ENCODE data around the gene PCBD2. TPM values are rescaled to one million over a fixed set of nuclear protein-coding genes. Genes with fewer than 3 reads are reported as not detected.
"Not testable (repeated sequence)": the region's sequence is repeated elsewhere in the genome, so short reads cannot be mapped to it uniquely, and the experiment has no call there.

Gene PCBD2
- total and polyA plus RNA-seq, 5 donors from 2014 or later, result 10.3 to 12.5 (median 10.6) TPM

GRCh38 chr5:134892282-134892681, 12.6 kb upstream of the PCBD2 start:
- Mint-ChIP-seq H3K9me3 (no peaks in the 10 kb centered on the region), H3K36me3 (peaks cover 41% of the 10 kb centered on the region), H3K27me3 (no peaks in the 10 kb centered on the region), H3K4me3 (no peak overlapping the region), H3K4me1 (peaks cover 0 to 18% (median 10%) of the 10 kb centered on the region in 4 donors), H3K27ac (peak overlapping the region in 2 of 3 donors; percentile 21 to 52)
- ATAC-seq (ENCODE audit: low read depth in 2 of 2) (no peak), DNase-seq (no peak)
- Histone ChIP-seq H3K36me3 (ENCODE audit: control insufficient read depth, insufficient read depth, low read length) (peaks cover 62% of the 10 kb centered on the region), H3K9me3 (ENCODE audit: control insufficient read depth in 2 of 2, low read length in 2 of 2) (no peaks in the 10 kb centered on the region), H3K27me3 (ENCODE audit: control insufficient read depth, insufficient read depth, low read length) (no peaks in the 10 kb centered on the region), H3K27ac (ENCODE audit: insufficient read depth, low read length, poor library complexity, severe bottlenecking) (no peak overlapping the region), H3K4me1 (ENCODE audit: control insufficient read depth, insufficient read depth, low read length, poor library complexity, severe bottlenecking) (no peaks in the 10 kb centered on the region), H3K4me3 (ENCODE audit: low read depth, low read length) (no peak overlapping the region)

GRCh38 chr5:134892926-134893325, 12.0 kb upstream of the PCBD2 start:
- Mint-ChIP-seq H3K27ac (no peak overlapping the region), H3K36me3 (peaks cover 34% of the 10 kb centered on the region), H3K4me1 (peaks cover 0 to 16% (median 7%) of the 10 kb centered on the region in 4 donors), H3K4me3 (no peak overlapping the region), H3K27me3 (no peaks in the 10 kb centered on the region), H3K9me3 (no peaks in the 10 kb centered on the region)
- H3K9me3 ChIP-seq (ENCODE audit: control insufficient read depth in 2 of 2, low read length in 2 of 2), result no peaks in the 10 kb centered on the region
- H3K4me1 ChIP-seq (ENCODE audit: control insufficient read depth, insufficient read depth, low read length, poor library complexity, severe bottlenecking), result no peaks in the 10 kb centered on the region
- H3K36me3 ChIP-seq (ENCODE audit: control insufficient read depth, insufficient read depth, low read length), result peaks cover 58% of the 10 kb centered on the region
- no peak overlapping the region for H3K27ac ChIP-seq (ENCODE audit: insufficient read depth, low read length, poor library complexity, severe bottlenecking)
- no peak for ATAC-seq (ENCODE audit: low read depth in 2 of 2)
- H3K27me3 ChIP-seq (ENCODE audit: control insufficient read depth, insufficient read depth, low read length), result no peaks in the 10 kb centered on the region
- no peak for DNase-seq
- no peak overlapping the region for H3K4me3 ChIP-seq (ENCODE audit: low read depth, low read length)

GRCh38 chr5:134893748-134894505, 11.0 kb upstream of the PCBD2 start:
- Mint-ChIP-seq H3K27ac (no peak overlapping the region), H3K4me3 (no peak overlapping the region), H3K36me3 (peaks cover 34% of the 10 kb centered on the region), H3K4me1 (peaks cover 0 to 12% (median 7%) of the 10 kb centered on the region in 4 donors), H3K9me3 (no peaks in the 10 kb centered on the region), H3K27me3 (no peaks in the 10 kb centered on the region)
- Histone ChIP-seq H3K36me3 (ENCODE audit: control insufficient read depth, insufficient read depth, low read length) (peaks cover 56% of the 10 kb centered on the region), H3K4me1 (ENCODE audit: control insufficient read depth, insufficient read depth, low read length, poor library complexity, severe bottlenecking) (no peaks in the 10 kb centered on the region), H3K27me3 (ENCODE audit: control insufficient read depth, insufficient read depth, low read length) (no peaks in the 10 kb centered on the region), H3K9me3 (ENCODE audit: control insufficient read depth in 2 of 2, low read length in 2 of 2) (no peaks in the 10 kb centered on the region), H3K27ac (ENCODE audit: insufficient read depth, low read length, poor library complexity, severe bottlenecking) (no peak overlapping the region), H3K4me3 (ENCODE audit: low read depth, low read length) (no peak overlapping the region)
- ATAC-seq (ENCODE audit: low read depth in 2 of 2) (no peak), DNase-seq (no peak)

- peak overlapping the region in 3 of 4 donors; percentile 39 to 77 (median 75) for H3K4me3 Mint-ChIP-seq
- no peak for DNase-seq
- H3K4me1 Mint-ChIP-seq, result peaks cover 0 to 14% (median 8%) of the 10 kb centered on the region in 4 donors
- Histone ChIP-seq H3K27me3 (ENCODE audit: control insufficient read depth, insufficient read depth, low read length) (no peaks in the 10 kb centered on the region), H3K36me3 (ENCODE audit: control insufficient read depth, insufficient read depth, low read length) (peaks cover 24% of the 10 kb centered on the region), H3K9me3 (ENCODE audit: control insufficient read depth in 2 of 2, low read length in 2 of 2) (no peaks in the 10 kb centered on the region), H3K4me3 (ENCODE audit: low read depth, low read length) (no peak overlapping the region), H3K27ac (ENCODE audit: insufficient read depth, low read length, poor library complexity, severe bottlenecking) (no peak overlapping the region), H3K4me1 (ENCODE audit: control insufficient read depth, insufficient read depth, low read length, poor library complexity, severe bottlenecking) (peaks cover 4% of the 10 kb centered on the region)
- no peaks in the 10 kb centered on the region for H3K27me3 Mint-ChIP-seq
- peaks cover 6% of the 10 kb centered on the region for H3K36me3 Mint-ChIP-seq
- ATAC-seq (ENCODE audit: low read depth in 2 of 2), result no peak
- H3K9me3 Mint-ChIP-seq, result no peaks in the 10 kb centered on the region
- peak overlapping the region in 2 of 3 donors; percentile 12 to 84 for H3K27ac Mint-ChIP-seq
Measured at GRCh38 chr5:134902071-134902801, 2.7 kb upstream of the PCBD2 start.

- H3K27me3 ChIP-seq (ENCODE audit: control insufficient read depth, insufficient read depth, low read length), result no peaks in the 10 kb centered on the region
- peak overlapping the region; percentile 89 for H3K4me3 ChIP-seq (ENCODE audit: low read depth, low read length)
- ATAC-seq (ENCODE audit: low read depth in 2 of 2), result peak; percentile 13 to 22
- no peaks in the 10 kb centered on the region for H3K9me3 Mint-ChIP-seq
- H3K4me1 Mint-ChIP-seq, result peaks cover 0 to 17% (median 8%) of the 10 kb centered on the region in 4 donors
- no peaks in the 10 kb centered on the region for H3K27me3 Mint-ChIP-seq
- H3K36me3 Mint-ChIP-seq, result peaks cover 4% of the 10 kb centered on the region
- H3K9me3 ChIP-seq (ENCODE audit: control insufficient read depth in 2 of 2, low read length in 2 of 2), result no peaks in the 10 kb centered on the region
- DNase-seq, result peak; percentile 44 to 86 (median 81)
- H3K36me3 ChIP-seq (ENCODE audit: control insufficient read depth, insufficient read depth, low read length), result peaks cover 6% of the 10 kb centered on the region
- peak overlapping the region; percentile 98 to 100 (median 98) for H3K27ac Mint-ChIP-seq
- peak overlapping the region; percentile 95 to 98 (median 97) for H3K4me3 Mint-ChIP-seq
- H3K27ac ChIP-seq (ENCODE audit: insufficient read depth, low read length, poor library complexity, severe bottlenecking), result peak overlapping the region; percentile 91
- peaks cover 4% of the 10 kb centered on the region for H3K4me1 ChIP-seq (ENCODE audit: control insufficient read depth, insufficient read depth, low read length, poor library complexity, severe bottlenecking)
Measured at GRCh38 chr5:134905246-134905996, 490 bp downstream of the PCBD2 start.

GRCh38 chr5:134906811-134907210, 1.9 kb downstream of the PCBD2 start:
- H3K27ac ChIP-seq (ENCODE audit: insufficient read depth, low read length, poor library complexity, severe bottlenecking), result peak overlapping the region; percentile 91
- Mint-ChIP-seq H3K27me3 (no peaks in the 10 kb centered on the region), H3K9me3 (no peaks in the 10 kb centered on the region), H3K4me1 (peaks cover 5 to 23% (median 10%) of the 10 kb centered on the region in 4 donors), H3K27ac (peak overlapping the region; percentile 75 to 98 (median 91)), H3K36me3 (peaks cover 9% of the 10 kb centered on the region), H3K4me3 (peak overlapping the region; percentile 68 to 80 (median 72))
- DNase-seq (peak in 1 of 3 donors; percentile 15), ATAC-seq (ENCODE audit: low read depth in 2 of 2) (no peak)
- peaks cover 10% of the 10 kb centered on the region for H3K36me3 ChIP-seq (ENCODE audit: control insufficient read depth, insufficient read depth, low read length)
- H3K4me1 ChIP-seq (ENCODE audit: control insufficient read depth, insufficient read depth, low read length, poor library complexity, severe bottlenecking), result peaks cover 4% of the 10 kb centered on the region
- H3K9me3 ChIP-seq (ENCODE audit: control insufficient read depth in 2 of 2, low read length in 2 of 2), result no peaks in the 10 kb centered on the region
- no peaks in the 10 kb centered on the region for H3K27me3 ChIP-seq (ENCODE audit: control insufficient read depth, insufficient read depth, low read length)
- no peak overlapping the region for H3K4me3 ChIP-seq (ENCODE audit: low read depth, low read length)

- H3K27ac ChIP-seq (ENCODE audit: insufficient read depth, low read length, poor library complexity, severe bottlenecking); H3K9me3 ChIP-seq (ENCODE audit: control insufficient read depth in 2 of 2, low read length in 2 of 2); H3K4me3 Mint-ChIP-seq; H3K27me3 ChIP-seq (ENCODE audit: control insufficient read depth, insufficient read depth, low read length); H3K27me3 Mint-ChIP-seq; H3K9me3 Mint-ChIP-seq; ATAC-seq (ENCODE audit: low read depth in 2 of 2); H3K4me3 ChIP-seq (ENCODE audit: low read depth, low read length); H3K4me1 ChIP-seq (ENCODE audit: control insufficient read depth, insufficient read depth, low read length, poor library complexity, severe bottlenecking); H3K36me3 Mint-ChIP-seq; DNase-seq: not testable (repeated sequence)
- Mint-ChIP-seq H3K27ac (peak overlapping the region in 1 of 3 donors; percentile 26), H3K4me1 (peaks cover 2 to 16% (median 5%) of the 10 kb centered on the region in 4 donors)
- H3K36me3 ChIP-seq (ENCODE audit: control insufficient read depth, insufficient read depth, low read length), result peaks cover 41% of the 10 kb centered on the region
Measured at GRCh38 chr5:134910752-134911151, 5.8 kb downstream of the PCBD2 start.
